Endothelial cell of umbilical vein (primary cell): ENCODE data around the gene POLA1. TPM values are rescaled to one million over a fixed set of nuclear protein-coding genes. Genes with fewer than 3 reads are reported as not detected.

Source experiments
- BruUV-seq: library from RNA; stranded (reverse); fragments of 400-500 nt; replicated peaks from 2 replicates; lab custom pipeline; 2021; lab: Mats Ljungman, UMichigan
- CTCF ChIA-PET: fragments of 300-600, 350-600 bp; sonication (Branson Sonifier 250); formaldehyde crosslinking; loops from one replicate; lab custom pipeline; 2021; ENCODE audit warnings: antibody characterized with exemption, inconsistent platforms; lab: Charles Lee
- POLR2A ChIA-PET: fragments of 300-600, 350-600 bp; sonication (Branson Sonifier 250); formaldehyde crosslinking; loops from one replicate; lab custom pipeline; 2021; ENCODE audit warnings: antibody characterized with exemption, inconsistent platforms; lab: Charles Lee
- DNase-seq: peaks from one replicate; pipeline ENCODE4 v3.0.0-alpha.2; 2011; ENCODE audit warnings: low read depth, low spot score
- FAIRE-seq: peaks from 2 replicates; lab custom pipeline; 2011; peaks lifted over from hg19 to GRCh38; lab: Jason Lieb, UNC
- H2AFZ ChIP-seq: 2 replicates; pipeline ENCODE4 v1.6.0; 2012; ENCODE audit warnings: low read depth, low read length, control low read depth, inconsistent platforms
- H3K27ac ChIP-seq: 2 replicates; pipeline ENCODE4 v1.5.1; 2011; ENCODE audit warnings: low read depth, mild to moderate bottlenecking, control low read depth, low read length, moderate library complexity; ENCODE audit not compliant: insufficient read depth
- H3K27me3 ChIP-seq, 2 experiments: 2 replicates each; pipeline versions ENCODE4 v1.6.0 to v1.6.1; 2011; ENCODE audit warnings: low read length in 2 of 2, mixed read lengths in 1 of 2; ENCODE audit not compliant: control insufficient read depth in 2 of 2, insufficient read depth in 2 of 2
- H3K36me3 ChIP-seq, 2 experiments: 2 replicates in 1 of 2; 3 replicates in 1 of 2; pipeline ENCODE4 v1.5.1; 2011; ENCODE audit warnings: low read length in 2 of 2, mild to moderate bottlenecking in 1 of 2, moderate library complexity in 1 of 2; ENCODE audit not compliant: control insufficient read depth in 2 of 2, insufficient read depth in 2 of 2; ENCODE audit errors: extremely low read depth in 1 of 2
- H3K4me1 ChIP-seq: 3 replicates; pipeline ENCODE4 v1.5.1; 2011; ENCODE audit warnings: mild to moderate bottlenecking, low read length; ENCODE audit not compliant: control insufficient read depth, insufficient read depth; ENCODE audit errors: extremely low read depth
- H3K4me2 ChIP-seq: 2 replicates; pipeline ENCODE4 v1.6.1; 2011; ENCODE audit warnings: low read length, control low read depth, mixed read lengths; ENCODE audit not compliant: insufficient read depth
- H3K4me3 ChIP-seq, 3 experiments: fragments of 200-600 bp in 1 of 3; sonication (generic), shearing (Covaris generic) in 1 of 3; replicated peaks in 1 of 3; 2 replicates each; pipeline ENCODE4 v1.5.1; 2011 to 2016; ENCODE audit warnings: control low read depth in 3 of 3, low read length in 3 of 3, mild to moderate bottlenecking in 2 of 3, inconsistent platforms in 1 of 3, low read depth in 1 of 3, moderate library complexity in 1 of 3; ENCODE audit not compliant: insufficient read depth in 1 of 3
- H3K79me2 ChIP-seq: 2 replicates; pipeline ENCODE4 v1.6.0; 2012; ENCODE audit warnings: low read length, inconsistent platforms; ENCODE audit not compliant: control insufficient read depth, insufficient read depth
- H3K9ac ChIP-seq: replicated peaks from 2 replicates; pipeline ENCODE3; 2011; ENCODE audit warnings: low read length, control low read depth; ENCODE audit not compliant: insufficient read depth; ENCODE audit errors: extremely low read depth
- H3K9me1 ChIP-seq: replicated peaks from 3 replicates; pipeline ENCODE4 v1.6.0; 2011; ENCODE audit warnings: mild to moderate bottlenecking, low read length; ENCODE audit not compliant: control insufficient read depth, insufficient read depth; ENCODE audit errors: extremely low read depth
- H3K9me3 ChIP-seq: replicated peaks from 2 replicates; pipeline ENCODE4 v1.5.1; 2012; ENCODE audit warnings: low read length, inconsistent platforms; ENCODE audit not compliant: control insufficient read depth, insufficient read depth
- H4K20me1 ChIP-seq: replicated peaks from 2 replicates; pipeline ENCODE3; 2011; ENCODE audit warnings: mild to moderate bottlenecking, low read length; ENCODE audit not compliant: control insufficient read depth, insufficient read depth; ENCODE audit errors: extremely low read depth
- GATA2 ChIP-seq: IDR thresholded peaks from 2 replicates; pipeline ENCODE4 v1.7.0; 2011; ENCODE audit warnings: low read depth, mild to moderate bottlenecking, moderate library complexity, mixed read lengths, low read length; ENCODE audit not compliant: insufficient read length, insufficient read depth
- MYC ChIP-seq: IDR thresholded peaks from one replicate; pipeline ENCODE4 v1.6.1; 2011; ENCODE audit warnings: mild to moderate bottlenecking, low read depth, low read length
- POLR2A ChIP-seq: IDR thresholded peaks from 2 replicates; pipeline ENCODE4 v1.6.1; 2012; ENCODE audit warnings: low read depth, mild to moderate bottlenecking, control low read depth, low read length
- dilution Hi-C: fragments of 300-500 bp; cut with MboI; formaldehyde crosslinking; loops from one replicate; pipeline ENCODE4 v1.15.0; 2019; ENCODE audit warnings: low sequenced_read_pairs; ENCODE audit not compliant: extremely low pct_ligation_motif_present
- intact Hi-C: fragments of 100-400 bp; cut with micrococcal nuclease; formaldehyde crosslinking; loops from one replicate; pipeline ENCODE4 v1.10.0; 2022
- polyA plus RNA-seq, 4 experiments: library from polyadenylated mRNA; depleted of rRNA in 3 of 4; stranded (reverse) in 3 of 4; unstranded in 1 of 4; fragments of >200 nt; gene quantifications; 2 replicates each; pipeline versions ENCODE4 v1.2.1 to v1.2.3, GENCODE V29; 2011 to 2012; ENCODE audit warnings: missing spikeins in 1 of 4
- total RNA-seq: library from RNA; stranded (reverse); gene quantifications from 2 replicates; pipeline ENCODE4 v1.2.3, GENCODE V29; 2021

The POLA1 gene
- total and polyA plus RNA-seq, 2 donors (not counting 3 experiments of a cell fraction or from before 2014, with no cell fraction given): 1.8 to 18.6 TPM

GRCh38 chrX:24684048-24684447 is 9.7 kb upstream of the POLA1 start:
- no peaks in the 10 kb centered on the region for H3K79me2 ChIP-seq
- no peaks in the 10 kb centered on the region for H3K36me3 ChIP-seq
- BruUV-seq: no TSS peak
- H3K9me3 ChIP-seq: no peaks in the 10 kb centered on the region
- no peak overlapping the region for H2AFZ ChIP-seq
- no peak overlapping the region for H3K9ac ChIP-seq
- no peak overlapping the region for H3K27ac ChIP-seq
- no peaks in the 10 kb centered on the region for H3K9me1 ChIP-seq
- CTCF ChIA-PET: no interaction called here
- intact Hi-C loops (no loop called here), dilution Hi-C loops (no loop called here)
- no peak for TF ChIP-seq GATA2
- POLR2A ChIA-PET: no interaction called here
- no peak for FAIRE-seq
- H3K27me3 ChIP-seq: peaks cover 0 to 2% of the 10 kb centered on the region in 2 experiments
- H3K4me3 ChIP-seq: no peak overlapping the region
- no peaks in the 10 kb centered on the region for H4K20me1 ChIP-seq
- DNase-seq: no peak
- no peak overlapping the region for H3K4me2 ChIP-seq
- no peaks in the 10 kb centered on the region for H3K4me1 ChIP-seq

GRCh38 chrX:24692305-24692704 is 1.4 kb upstream of the POLA1 start:
- H2AFZ ChIP-seq: no peak overlapping the region
- dilution Hi-C loops (no loop called here), intact Hi-C loops (no loop called here)
- no peaks in the 10 kb centered on the region for H3K9me3 ChIP-seq
- no peak for TF ChIP-seq POLR2A
- TF ChIP-seq MYC: no peak
- H3K4me2 ChIP-seq: no peak overlapping the region
- FAIRE-seq: no peak
- H3K79me2 ChIP-seq: peaks cover 32% of the 10 kb centered on the region
- ChIA-PET CTCF (interaction anchor here (0.9 kb wide), 1 partner anchor 451 kb away, joined by 3 read pairs; no protein-coding TSS in a partner anchor), POLR2A (no interaction called here)
- no peaks in the 10 kb centered on the region for H3K9me1 ChIP-seq
- DNase-seq: no peak
- H4K20me1 ChIP-seq: no peaks in the 10 kb centered on the region
- H3K27me3 ChIP-seq: no peaks in the 10 kb centered on the region
- no peak overlapping the region for H3K4me3 ChIP-seq
- no peaks in the 10 kb centered on the region for H3K36me3 ChIP-seq
- BruUV-seq: no TSS peak
- H3K9ac ChIP-seq: no peak overlapping the region
- no peak overlapping the region for H3K27ac ChIP-seq
- peaks cover 5% of the 10 kb centered on the region for H3K4me1 ChIP-seq
